NCI-H1694 treated with DMSO at 0.1 percent for 48 hours (cell line): Measurements from ENCODE around the gene CACNA1C.
"Not testable (repeated sequence)": the region's sequence is repeated elsewhere in the genome, so short reads cannot be mapped to it uniquely, and the experiment has no call there.

Source experiments
- DNase-seq: peaks from one replicate; lab custom pipeline; 2025; lab: John Stamatoyannopoulos, UW

CACNA1C gene

GRCh38 chr12:2690348-2691005 lies 637.7 kb downstream of the CACNA1C start:
- DNase-seq: no peak

GRCh38 chr12:2691006-2691344 lies 638.2 kb downstream of the CACNA1C start:
- DNase-seq: peak; percentile 24

- no peak for DNase-seq
Measured at GRCh38 chr12:2691345-2692071, 638.7 kb downstream of the CACNA1C start.

- DNase-seq: no peak
Measured at GRCh38 chr12:2692080-2692479, 639.3 kb downstream of the CACNA1C start.

- DNase-seq: no peak
Measured at GRCh38 chr12:2693244-2693860, 640.6 kb downstream of the CACNA1C start.

GRCh38 chr12:2693980-2694610 lies 641.3 kb downstream of the CACNA1C start:
- DNase-seq: no peak

- DNase-seq: no peak
Measured at GRCh38 chr12:2696136-2696535, 643.3 kb downstream of the CACNA1C start.

GRCh38 chr12:2697057-2697800 lies 644.4 kb downstream of the CACNA1C start:
- no peak for DNase-seq

- DNase-seq: no peak
Measured at GRCh38 chr12:2698566-2698965, 645.8 kb downstream of the CACNA1C start.

- no peak for DNase-seq
Measured at GRCh38 chr12:2710701-2711100, 657.9 kb downstream of the CACNA1C start.

- no peak for DNase-seq
Measured at GRCh38 chr12:2719392-2719791, 666.6 kb downstream of the CACNA1C start.

GRCh38 chr12:2722806-2723205 lies 670.0 kb downstream of the CACNA1C start:
- no peak for DNase-seq

- DNase-seq: no peak
Measured at GRCh38 chr12:2732290-2732689, 679.5 kb downstream of the CACNA1C start.

GRCh38 chr12:2733493-2734355 lies 680.9 kb downstream of the CACNA1C start:
- no peak for DNase-seq

- DNase-seq: no peak
Measured at GRCh38 chr12:2735432-2735831, 682.6 kb downstream of the CACNA1C start.

- no peak for DNase-seq
Measured at GRCh38 chr12:2737656-2738241, 685.0 kb downstream of the CACNA1C start.

GRCh38 chr12:2739069-2739468 lies 686.3 kb downstream of the CACNA1C start:
- DNase-seq: no peak

GRCh38 chr12:2739832-2740641 lies 687.2 kb downstream of the CACNA1C start:
- peak; percentile 65 for DNase-seq

GRCh38 chr12:2742037-2742436 lies 689.2 kb downstream of the CACNA1C start:
- DNase-seq: not testable (repeated sequence)

- no peak for DNase-seq
Measured at GRCh38 chr12:2743478-2743877, 690.7 kb downstream of the CACNA1C start.
